Measurements from ENCODE around the gene TTLL1.
"Not testable (repeated sequence)": the region's sequence is repeated elsewhere in the genome, so short reads cannot be mapped to it uniquely, and the experiment has no call there.

The TTLL1 gene

DNA sequence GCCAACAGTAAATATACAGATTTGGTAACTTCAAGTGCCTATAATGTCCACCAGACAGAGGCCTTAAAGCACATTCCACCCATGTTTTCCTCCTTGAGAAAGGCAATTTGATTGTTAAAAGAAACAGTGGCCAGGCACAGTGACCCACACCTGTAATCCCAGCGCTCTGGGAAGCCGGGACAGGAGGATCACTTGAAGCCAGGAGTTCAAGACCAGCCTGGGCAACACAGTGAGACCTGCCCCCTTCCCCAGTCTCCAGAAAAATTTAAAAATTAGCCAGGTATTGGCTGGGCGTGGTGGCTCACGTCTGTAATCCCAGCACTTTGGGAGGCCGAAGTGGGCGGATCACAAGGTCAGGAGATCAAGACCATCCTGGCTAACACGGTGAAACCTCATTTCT, 93.5 kb downstream of the TTLL1 start:
- not testable (repeated sequence) for DNase-seq (ENCODE audit: extremely low read depth in 1 of 2, low read depth in 1 of 2)

DNA sequence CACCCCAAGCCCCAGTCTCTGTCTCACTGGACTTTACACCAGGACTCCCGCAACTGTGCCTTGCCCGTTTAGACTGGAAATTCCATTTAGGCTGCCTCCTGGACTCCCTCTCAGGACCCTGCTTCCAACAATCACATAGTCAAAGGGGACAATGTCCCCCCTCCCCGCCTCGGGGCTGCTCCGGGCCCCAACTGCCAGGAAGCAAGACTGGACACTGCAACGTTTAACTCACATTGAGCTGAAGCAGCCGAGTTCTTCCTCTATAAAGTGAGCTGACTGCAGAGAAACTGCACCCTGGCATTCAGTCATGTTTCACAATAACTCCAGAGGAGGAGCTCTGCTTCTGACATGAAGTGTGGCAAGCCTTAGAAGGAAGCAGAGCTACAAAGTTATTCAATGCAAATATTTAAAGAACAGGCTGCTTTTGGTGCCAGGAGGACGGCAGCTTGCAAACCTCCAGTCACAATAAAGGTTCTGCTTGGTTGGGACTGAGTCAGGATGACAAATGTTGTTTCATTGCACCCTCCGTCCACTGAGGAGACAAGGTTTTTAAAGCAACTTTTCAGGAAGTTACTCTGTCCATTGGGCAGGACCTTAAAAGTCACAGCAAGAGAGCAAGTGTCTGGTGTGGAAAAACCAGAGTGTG, 94.2 kb downstream of the TTLL1 start:
- DNase-seq (ENCODE audit: extremely low read depth in 1 of 2, low read depth in 1 of 2), result no peak

GRCh38 chr22:42994276-42994916, 94.8 kb downstream of the TTLL1 start:
- no peak for DNase-seq (ENCODE audit: extremely low read depth in 1 of 2, low read depth in 1 of 2)

- no peak for DNase-seq (ENCODE audit: extremely low read depth in 1 of 2, low read depth in 1 of 2)
These were observed 95.4 kb downstream of the TTLL1 start for GRCh38 chr22:42993651-42994275.

GRCh38 chr22:42992886-42993479, 96.2 kb downstream of the TTLL1 start:
- DNase-seq (ENCODE audit: extremely low read depth in 1 of 2, low read depth in 1 of 2), result no peak

- no peak for DNase-seq (ENCODE audit: extremely low read depth in 1 of 2, low read depth in 1 of 2)
These were observed 97.1 kb downstream of the TTLL1 start for GRCh38 chr22:42992092-42992491.

DNA sequence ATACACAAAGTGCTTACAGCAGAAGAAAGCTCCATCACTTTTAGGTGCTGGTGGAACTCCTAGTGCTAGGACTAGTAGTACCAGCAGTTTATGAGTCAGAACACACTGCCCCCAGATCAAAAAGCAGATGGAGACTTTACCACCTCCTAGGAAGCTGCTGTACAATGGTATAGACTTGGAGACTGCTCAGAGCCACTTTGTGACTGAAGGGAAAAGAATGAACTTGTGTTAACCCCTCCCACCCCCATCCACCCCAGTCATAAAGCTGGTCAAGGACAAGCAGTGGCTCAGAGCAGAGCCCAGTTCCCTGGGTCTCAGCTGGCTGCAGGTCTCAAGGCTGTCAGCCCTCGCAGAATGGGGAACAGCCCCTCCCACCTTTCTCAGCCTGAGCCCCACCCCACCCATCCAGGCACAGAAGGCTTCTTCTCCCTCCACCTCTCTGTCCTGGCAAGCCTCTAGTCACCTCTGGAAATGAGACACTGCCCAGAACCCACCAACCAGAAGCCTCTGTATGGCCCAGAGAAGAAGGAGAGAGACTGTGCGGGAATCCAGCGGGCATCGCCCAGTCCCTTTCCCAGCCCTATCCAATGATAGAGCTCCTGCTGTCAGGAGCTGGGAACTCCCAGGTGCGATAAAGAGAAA, 98.1 kb downstream of the TTLL1 start:
- no peak for DNase-seq (ENCODE audit: extremely low read depth in 1 of 2, low read depth in 1 of 2)

GRCh38 chr22:42990131-42990838, 98.9 kb downstream of the TTLL1 start:
- no peak for DNase-seq (ENCODE audit: extremely low read depth in 1 of 2, low read depth in 1 of 2)
